ENCODE data around the gene MGST1. TPM values are rescaled to one million over a fixed set of nuclear protein-coding genes. Genes with fewer than 3 reads are reported as not detected.

Gene MGST1
- total and polyA plus RNA-seq, 10 donors, result 1.4 to 9.6 (median 5.4) TPM

GRCh38 chr12:16335838-16336237, 11.6 kb upstream of the MGST1 start:
- H3K4me3 ChIP-seq, result no peak overlapping the region
- no peaks in the 10 kb centered on the region for H3K27me3 ChIP-seq (replicated peaks in 1 of 7)
- H3K27ac ChIP-seq, result no peak overlapping the region
- TF ChIP-seq POLR2AphosphoS5 (IDR thresholded peaks at IDR 0.05) (no peak), POLR2A (IDR thresholded peaks at IDR 0.05) (no peak), CTCF (IDR thresholded peaks at IDR 0.05 in 8 of 11, conservative IDR thresholded peaks at IDR 0.05 in 3 of 11) (no peak)
- no peak for DNase-seq
- 84 to 91% (median 88%) methylated on average over 4 of the region's 4 CpGs for WGBS, 5 donors
- peaks cover 0 to 5% (median 0%) of the 10 kb centered on the region in 8 donors for H3K9me3 ChIP-seq
- H3K36me3 ChIP-seq, result no peaks in the 10 kb centered on the region
- intact Hi-C loops (cut with DNase I; ENCODE audit: low total_unique reads), result no loop called here
- H3K4me1 ChIP-seq, result no peaks in the 10 kb centered on the region

- no peak for TF ChIP-seq CTCF (IDR thresholded peaks at IDR 0.05 in 8 of 11, conservative IDR thresholded peaks at IDR 0.05 in 3 of 11)
- TF ChIP-seq POLR2AphosphoS5 (IDR thresholded peaks at IDR 0.05), result no peak
- TF ChIP-seq POLR2A (IDR thresholded peaks at IDR 0.05), result no peak
Measured at GRCh38 chr12:16344269-16344668, 3.2 kb upstream of the MGST1 start.

GRCh38 chr12:16345105-16345504, 2.3 kb upstream of the MGST1 start:
- peaks cover 0 to 23% (median 0%) of the 10 kb centered on the region in 7 donors for H3K27me3 ChIP-seq (replicated peaks in 1 of 7)
- no peak for DNase-seq
- no peaks in the 10 kb centered on the region for H3K9me3 ChIP-seq
- H3K4me1 ChIP-seq, result peaks cover 0 to 19% (median 7%) of the 10 kb centered on the region in 6 donors
- no peak overlapping the region for H3K4me3 ChIP-seq
- TF ChIP-seq CTCF (IDR thresholded peaks at IDR 0.05 in 8 of 11, conservative IDR thresholded peaks at IDR 0.05 in 3 of 11) (no peak), POLR2A (IDR thresholded peaks at IDR 0.05) (no peak), POLR2AphosphoS5 (IDR thresholded peaks at IDR 0.05) (no peak)
- 71 to 94% (median 81%) methylated on average over 1 of the region's 1 CpG for WGBS, 5 donors
- no peaks in the 10 kb centered on the region for H3K36me3 ChIP-seq
- no peak overlapping the region for H3K27ac ChIP-seq
- intact Hi-C loops (cut with DNase I; ENCODE audit: low total_unique reads), result no loop called here

More at GRCh38 chr12:16344269-16344668, 3.2 kb upstream of the MGST1 start:
- no peak for DNase-seq
- H3K27ac ChIP-seq, result no peak overlapping the region
- 64 to 79% (median 71%) methylated on average over 3 of the region's 3 CpGs for WGBS, 5 donors
- H3K4me1 ChIP-seq, result peaks cover 0 to 19% (median 7%) of the 10 kb centered on the region in 6 donors
- no peaks in the 10 kb centered on the region for H3K9me3 ChIP-seq
- no peak overlapping the region for H3K4me3 ChIP-seq
- no peaks in the 10 kb centered on the region for H3K36me3 ChIP-seq
- H3K27me3 ChIP-seq (replicated peaks in 1 of 7), result peaks cover 0 to 23% (median 0%) of the 10 kb centered on the region in 7 donors
- intact Hi-C loops (cut with DNase I; ENCODE audit: low total_unique reads), result no loop called here

- Histone ChIP-seq H3K27me3 (replicated peaks in 1 of 7) (peaks cover 0 to 23% (median 0%) of the 10 kb centered on the region in 7 donors), H3K36me3 (no peaks in the 10 kb centered on the region), H3K27ac (peak overlapping the region in 1 of 8 donors; percentile 69), H3K4me3 (peak overlapping the region in 4 of 8 donors; percentile 28 to 61 (median 40)), H3K9me3 (no peaks in the 10 kb centered on the region), H3K4me1 (peaks cover 0 to 23% (median 7%) of the 10 kb centered on the region in 6 donors)
- 53 to 73% (median 58%) methylated on average over 7 of the region's 7 CpGs for WGBS, 5 donors
- intact Hi-C loops (cut with DNase I; ENCODE audit: low total_unique reads), result no loop called here
- TF ChIP-seq POLR2AphosphoS5 (IDR thresholded peaks at IDR 0.05) (no peak), POLR2A (IDR thresholded peaks at IDR 0.05) (no peak)
- no peak for DNase-seq
Measured at GRCh38 chr12:16346958-16347357, 487 bp upstream of the MGST1 start.
